ENCODE results near the gene MLXIP. TPM values are rescaled to one million over a fixed set of nuclear protein-coding genes. Genes with fewer than 3 reads are reported as not detected.
"Not testable (repeated sequence)": the region's sequence is repeated elsewhere in the genome, so short reads cannot be mapped to it uniquely, and the experiment has no call there.

The MLXIP gene, protein sequence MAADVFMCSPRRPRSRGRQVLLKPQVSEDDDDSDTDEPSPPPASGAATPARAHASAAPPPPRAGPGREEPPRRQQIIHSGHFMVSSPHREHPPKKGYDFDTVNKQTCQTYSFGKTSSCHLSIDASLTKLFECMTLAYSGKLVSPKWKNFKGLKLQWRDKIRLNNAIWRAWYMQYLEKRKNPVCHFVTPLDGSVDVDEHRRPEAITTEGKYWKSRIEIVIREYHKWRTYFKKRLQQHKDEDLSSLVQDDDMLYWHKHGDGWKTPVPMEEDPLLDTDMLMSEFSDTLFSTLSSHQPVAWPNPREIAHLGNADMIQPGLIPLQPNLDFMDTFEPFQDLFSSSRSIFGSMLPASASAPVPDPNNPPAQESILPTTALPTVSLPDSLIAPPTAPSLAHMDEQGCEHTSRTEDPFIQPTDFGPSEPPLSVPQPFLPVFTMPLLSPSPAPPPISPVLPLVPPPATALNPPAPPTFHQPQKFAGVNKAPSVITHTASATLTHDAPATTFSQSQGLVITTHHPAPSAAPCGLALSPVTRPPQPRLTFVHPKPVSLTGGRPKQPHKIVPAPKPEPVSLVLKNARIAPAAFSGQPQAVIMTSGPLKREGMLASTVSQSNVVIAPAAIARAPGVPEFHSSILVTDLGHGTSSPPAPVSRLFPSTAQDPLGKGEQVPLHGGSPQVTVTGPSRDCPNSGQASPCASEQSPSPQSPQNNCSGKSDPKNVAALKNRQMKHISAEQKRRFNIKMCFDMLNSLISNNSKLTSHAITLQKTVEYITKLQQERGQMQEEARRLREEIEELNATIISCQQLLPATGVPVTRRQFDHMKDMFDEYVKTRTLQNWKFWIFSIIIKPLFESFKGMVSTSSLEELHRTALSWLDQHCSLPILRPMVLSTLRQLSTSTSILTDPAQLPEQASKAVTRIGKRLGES
- 10 to 100 TPM; 25.2 to 27.9 (median 25.5) TPM for polyA plus RNA-seq (ENCODE audit: insufficient read length in 3 of 3)

DNA sequence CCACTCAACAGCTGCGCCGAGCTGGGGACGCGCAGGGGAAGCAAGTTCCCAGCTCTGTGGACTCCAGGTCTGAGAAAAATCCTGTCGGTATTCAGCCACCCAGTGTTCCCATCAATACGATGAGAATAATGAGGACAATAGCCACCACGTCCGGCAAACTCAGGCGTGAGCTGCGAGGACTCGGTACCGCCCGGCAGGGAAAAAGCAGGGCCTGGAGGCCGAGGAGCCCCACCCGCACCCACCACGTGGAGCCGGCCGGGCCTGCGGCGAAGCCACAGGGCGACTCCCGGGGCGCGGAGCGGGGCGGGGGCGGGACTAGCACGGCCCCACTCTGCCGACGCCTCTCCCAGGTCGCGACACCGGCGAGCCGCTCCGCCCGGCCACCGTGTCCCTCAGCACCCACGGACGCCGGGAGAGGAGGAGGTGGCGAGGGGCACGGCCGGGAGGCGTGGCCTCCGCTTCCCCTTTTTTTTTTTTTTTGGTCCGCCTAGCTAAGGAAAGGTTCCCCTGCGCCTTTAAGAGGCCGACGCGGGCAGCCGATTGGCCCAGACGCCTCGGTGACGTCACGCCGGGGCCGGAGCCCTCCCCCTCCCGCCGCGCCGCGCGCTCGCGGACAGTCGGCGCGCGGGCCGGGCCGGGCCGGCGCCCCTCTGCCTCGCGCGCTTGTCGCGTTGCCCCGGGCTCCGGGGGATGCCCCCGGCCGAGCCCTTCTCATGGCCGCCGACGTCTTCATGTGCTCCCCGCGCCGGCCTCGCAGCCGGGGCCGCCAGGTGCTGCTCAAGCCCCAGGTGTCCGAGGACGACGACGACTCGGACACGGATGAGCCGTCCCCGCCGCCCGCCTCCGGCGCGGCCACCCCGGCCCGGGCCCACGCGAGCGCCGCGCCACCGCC, at the start of gene MLXIP:
TSS of gene MLXIP (plus strand) at position 616 of the 892 bp plus-strand sequence. CDS start at position 714, 98 bp downstream.
- peak in 1 of 3 donors; percentile 87 for DNase-seq (ENCODE audit: low read depth in 3 of 3, low spot score in 2 of 3)

DNA sequence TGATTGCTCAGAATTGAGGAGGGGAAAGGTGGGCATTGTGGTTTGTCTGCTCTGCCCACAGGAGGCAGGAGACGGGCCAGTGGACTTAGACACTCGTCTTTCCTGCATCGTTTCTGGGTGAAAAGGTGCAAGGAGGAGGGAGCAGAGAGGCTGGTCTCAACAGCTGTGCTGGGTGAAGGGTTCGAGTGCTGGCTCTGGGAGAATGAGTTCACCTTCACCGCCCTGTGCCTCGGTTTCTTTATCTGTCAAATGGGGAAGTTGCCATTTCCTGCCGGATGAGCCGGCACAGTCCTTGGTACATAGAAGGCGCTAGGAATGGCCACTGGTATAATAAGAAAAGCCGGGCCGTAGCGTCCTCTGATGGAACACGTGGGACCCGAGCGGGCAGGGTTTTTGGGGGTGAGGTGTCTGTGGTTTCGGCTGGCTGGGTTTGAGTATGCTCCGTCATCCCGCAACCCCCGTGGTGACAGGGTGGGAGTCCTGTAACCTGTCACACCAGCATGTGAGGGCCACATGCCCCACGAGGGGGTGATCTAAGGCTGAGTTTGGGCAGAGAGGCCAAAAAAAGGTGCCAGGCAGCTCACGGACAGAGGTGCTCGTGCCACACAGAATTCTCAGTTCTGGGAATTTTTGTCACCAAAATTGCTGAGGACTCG, 49.5 kb upstream of the MLXIP start:
- DNase-seq (ENCODE audit: low read depth in 3 of 3, low spot score in 2 of 3), result no peak

DNA sequence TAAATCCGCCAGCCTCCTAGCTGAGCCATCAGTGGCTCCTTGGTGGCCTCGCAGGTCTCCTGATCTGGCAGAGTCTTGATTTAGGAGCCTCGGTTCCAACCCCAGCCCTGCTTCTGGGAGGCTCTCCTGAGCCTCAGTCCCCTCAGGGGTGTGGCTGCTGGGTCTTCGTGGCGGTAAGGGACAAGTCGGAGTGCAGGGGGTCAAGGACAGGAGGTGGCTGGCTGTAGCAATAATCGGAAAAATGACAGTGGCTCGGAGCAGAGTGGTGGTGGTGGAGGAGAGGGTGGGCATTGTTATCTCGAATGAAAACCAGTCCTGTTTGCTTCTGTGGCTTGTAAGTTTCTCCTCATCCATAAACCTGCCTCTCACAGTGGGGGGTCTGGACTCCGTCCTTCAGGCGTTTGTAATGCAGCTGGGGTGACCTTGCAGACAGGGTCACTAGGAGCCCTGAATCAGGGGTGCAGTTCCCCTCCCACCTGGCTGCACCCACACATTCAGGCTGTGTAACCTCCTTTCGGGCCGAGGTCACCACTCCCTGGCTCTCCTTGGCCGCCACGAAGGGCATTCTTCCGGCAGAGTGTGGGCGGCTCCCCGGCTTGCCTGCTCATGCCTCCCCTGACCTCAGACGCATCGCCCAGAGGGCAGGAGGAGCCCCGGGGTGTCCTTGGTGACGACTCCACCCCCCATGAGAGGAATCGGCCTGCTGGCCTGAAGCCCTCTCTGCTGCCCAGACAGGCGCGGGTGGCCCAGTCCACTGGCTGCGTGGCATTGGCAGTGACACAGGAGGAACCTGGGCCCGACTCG, 48.7 kb upstream of the MLXIP start:
- no peak for DNase-seq (ENCODE audit: low read depth in 3 of 3, low spot score in 2 of 3)

DNA sequence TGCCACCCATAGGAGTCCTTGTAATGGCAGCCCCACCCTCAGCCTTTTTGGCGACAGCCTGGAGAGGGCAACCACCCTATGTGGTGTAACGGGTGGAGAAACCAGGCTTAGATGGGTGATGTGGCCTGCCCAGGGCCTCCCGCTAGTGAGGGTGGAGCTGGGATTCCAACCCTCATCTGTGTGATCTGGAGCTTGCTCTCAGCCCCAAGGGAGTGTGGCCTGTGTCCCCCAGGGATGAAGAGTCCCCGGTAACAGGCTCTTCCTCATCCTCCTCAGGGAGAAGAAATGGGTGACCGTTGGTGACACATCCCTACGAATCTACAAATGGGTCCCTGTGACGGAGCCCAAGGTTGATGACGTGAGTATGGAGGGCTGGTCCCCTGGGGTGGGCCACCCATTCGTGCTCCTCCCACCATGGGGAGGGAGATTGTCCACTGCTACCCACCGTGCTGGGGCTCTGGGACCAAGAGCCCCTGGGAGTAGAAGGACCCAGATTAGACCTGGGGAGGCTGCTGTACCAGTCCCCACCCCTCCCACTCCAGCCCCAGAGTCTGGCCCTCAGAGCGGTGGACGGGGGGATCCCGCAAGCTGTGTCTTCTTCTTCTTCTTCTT, 48.0 kb upstream of the MLXIP start:
- no peak for DNase-seq (ENCODE audit: low read depth in 3 of 3, low spot score in 2 of 3)

DNA sequence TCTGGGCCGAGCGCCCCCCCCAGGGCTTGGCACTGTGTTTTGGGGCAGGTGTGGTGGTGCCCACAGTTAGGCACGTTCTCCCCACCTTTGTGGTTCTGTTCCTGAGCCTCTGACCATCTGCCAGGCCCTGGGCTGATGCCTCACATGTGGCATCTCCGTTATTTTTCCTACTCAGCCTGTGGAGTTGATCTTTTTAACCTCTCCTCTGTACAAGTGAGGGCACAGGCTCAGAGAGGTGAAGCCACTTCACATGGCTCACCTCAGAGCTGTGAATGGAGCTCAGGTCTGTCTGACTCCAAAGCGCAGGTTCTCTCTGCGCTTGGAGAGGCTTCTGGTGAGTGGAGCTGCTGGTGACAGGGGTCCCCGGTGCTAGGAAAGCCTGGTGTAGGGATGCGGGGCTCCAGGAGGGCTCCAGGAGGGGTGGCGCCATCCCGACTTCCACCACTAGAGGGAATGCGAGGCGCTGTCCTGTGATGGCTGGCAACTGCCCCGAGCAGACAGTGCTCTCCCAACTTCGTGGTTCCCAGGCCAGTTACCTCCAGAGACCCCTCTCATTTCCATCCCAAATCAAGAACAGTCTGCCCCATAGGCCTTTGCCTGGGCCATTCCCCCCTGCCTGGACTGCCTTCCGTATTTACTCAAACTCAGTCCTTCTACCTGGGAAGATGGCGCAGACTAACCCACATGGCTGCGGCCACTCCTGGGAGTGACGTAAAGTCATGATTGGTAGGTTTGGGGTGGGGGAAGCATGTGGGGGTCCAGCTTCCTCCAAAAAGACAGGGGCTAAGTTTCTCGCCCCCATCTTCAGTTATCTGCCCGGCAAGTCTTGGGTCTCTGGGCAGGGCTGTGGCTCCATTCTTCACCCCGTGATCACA, 47.0 kb upstream of the MLXIP start:
- DNase-seq (ENCODE audit: low read depth in 3 of 3, low spot score in 2 of 3), result no peak

DNA sequence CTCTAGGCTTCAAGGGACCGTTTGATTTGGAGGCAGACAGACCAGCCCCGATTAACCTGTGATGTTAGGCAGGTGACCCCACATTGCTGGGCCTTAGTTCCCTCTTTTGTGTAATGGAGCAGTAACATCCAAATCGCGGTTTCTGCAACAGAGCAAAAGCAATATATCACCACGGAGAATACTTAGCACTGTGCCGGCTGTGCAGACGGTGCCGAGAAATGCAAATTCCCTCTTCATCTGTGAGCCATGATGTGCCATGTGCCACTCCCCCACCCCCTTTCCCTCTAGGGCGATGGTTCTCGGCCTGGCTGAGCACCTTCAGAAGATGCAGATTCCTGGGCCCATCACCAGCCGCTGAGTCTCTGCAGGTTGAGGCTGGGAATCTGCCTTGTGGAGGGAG, 46.0 kb upstream of the MLXIP start:
- DNase-seq (ENCODE audit: low read depth in 3 of 3, low spot score in 2 of 3), result no peak

DNA sequence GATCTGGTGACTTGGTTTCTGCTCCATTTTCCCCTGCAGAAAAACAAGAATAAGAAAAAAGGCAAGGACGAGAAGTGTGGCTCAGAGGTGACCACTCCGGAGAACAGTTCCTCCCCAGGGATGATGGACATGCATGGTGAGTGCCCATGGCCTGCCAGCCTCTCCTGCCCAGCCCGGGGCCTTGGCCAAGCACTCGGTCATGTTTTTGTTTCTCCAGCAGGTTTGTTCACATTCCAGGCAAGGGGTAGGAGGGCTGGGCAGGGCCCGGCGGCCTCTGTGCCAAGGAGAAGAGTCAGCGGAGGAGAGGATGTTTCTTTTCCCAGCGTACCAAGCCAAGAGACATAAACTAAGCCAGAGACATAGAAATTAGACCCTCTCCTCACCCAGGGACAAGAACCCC, 43.3 kb upstream of the MLXIP start:
- DNase-seq (ENCODE audit: low read depth in 3 of 3, low spot score in 2 of 3), result no peak

DNA sequence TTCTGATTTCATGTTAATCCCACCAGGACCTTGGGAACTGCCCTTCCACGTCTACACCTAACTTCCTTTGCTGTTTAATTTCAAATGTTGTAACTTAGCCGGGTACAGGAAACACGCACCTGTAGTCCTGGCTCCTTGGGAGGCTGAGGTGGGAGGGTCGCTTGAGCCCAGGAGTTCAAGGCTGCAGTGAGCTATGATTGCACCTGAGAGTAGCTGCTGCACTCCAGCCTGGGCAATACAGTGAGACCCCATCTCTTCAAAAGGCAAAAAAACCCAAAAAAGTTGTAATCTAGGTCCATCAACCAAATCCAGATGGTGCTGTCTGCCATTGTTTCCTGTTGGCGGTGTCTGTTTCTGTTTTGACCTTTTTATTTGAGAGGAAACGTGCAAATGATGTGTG, 42.4 kb upstream of the MLXIP start:
- DNase-seq (ENCODE audit: low read depth in 3 of 3, low spot score in 2 of 3), result no peak

DNA sequence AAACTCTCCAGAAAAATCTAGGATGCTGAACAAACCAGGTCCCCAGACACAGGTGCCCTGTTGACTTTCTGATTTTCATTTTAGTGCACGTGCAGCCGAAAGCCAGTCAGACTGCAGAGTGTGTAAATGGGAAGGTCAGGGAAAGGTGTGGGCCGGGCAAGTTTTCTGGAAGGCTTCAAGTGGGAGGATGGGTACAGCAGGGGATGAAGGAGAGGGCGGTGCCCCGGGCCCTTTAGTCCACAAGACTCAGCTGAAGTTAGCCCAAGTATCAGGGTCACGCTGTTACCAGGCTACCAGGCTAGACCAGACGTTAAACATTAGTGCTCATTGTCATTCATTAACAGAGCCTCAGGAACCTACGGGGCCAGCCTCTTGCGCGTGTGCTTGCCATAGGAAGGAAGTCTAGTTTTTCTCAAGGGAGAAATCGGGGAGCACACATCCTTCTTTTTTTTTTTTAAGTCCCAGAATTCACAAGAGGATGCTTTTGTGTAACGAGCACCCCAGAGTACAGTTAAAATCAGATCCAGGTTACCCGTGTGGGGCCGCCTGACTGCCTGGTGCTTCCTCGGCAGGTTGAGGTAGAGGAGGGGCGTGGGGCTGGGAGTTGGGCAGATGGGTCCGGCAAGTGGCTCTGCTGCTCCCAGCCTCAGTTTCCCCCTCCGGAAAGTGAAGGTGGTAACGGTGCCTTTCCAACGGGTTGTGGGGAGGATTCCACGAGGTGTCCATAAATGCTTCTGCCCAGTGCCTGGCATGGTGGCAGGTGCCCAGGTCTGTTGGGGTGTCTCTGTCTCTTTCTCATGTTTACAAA, 37.8 kb upstream of the MLXIP start:
- no peak for DNase-seq (ENCODE audit: low read depth in 3 of 3, low spot score in 2 of 3)

DNA sequence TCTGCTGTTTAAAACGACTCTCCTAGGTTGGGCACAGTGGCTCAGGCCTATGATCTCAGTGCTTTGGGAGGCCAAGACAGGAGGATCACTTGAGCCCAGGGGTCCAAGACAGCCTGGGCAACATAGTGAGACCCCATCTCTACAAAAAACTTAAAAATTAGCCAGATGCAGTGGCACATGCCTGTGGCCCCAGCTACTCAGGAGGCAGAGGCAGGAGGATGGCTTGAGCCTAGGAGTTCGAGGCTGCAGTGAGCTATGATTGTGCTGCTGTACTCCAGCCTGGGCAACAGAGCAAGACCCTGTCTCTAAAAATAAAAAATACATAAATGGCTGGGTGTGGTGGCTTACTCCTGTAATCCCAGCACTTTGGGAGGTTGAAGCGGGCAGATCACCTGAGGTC, 37.1 kb upstream of the MLXIP start:
- DNase-seq (ENCODE audit: low read depth in 3 of 3, low spot score in 2 of 3), result not testable (repeated sequence)

DNA sequence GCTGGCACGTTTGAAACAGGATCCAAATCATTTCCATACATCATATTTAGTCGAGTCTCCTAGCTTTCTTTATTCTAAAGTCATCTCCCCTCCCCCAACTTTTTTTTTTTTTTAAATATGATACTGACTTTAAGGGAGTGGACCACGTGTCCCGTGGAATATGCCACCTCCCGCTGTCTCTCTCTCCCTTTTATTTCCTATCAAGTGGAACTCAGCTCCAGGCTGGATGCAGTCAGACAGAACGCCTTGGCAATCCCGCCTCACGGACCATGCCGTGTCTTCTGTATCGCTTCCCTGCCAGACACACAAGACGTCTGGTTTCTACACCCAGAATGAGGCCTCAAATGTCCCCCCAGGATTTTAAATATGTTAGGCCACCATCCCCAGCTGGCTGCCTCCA, 35.6 kb upstream of the MLXIP start:
- no peak for DNase-seq (ENCODE audit: low read depth in 3 of 3, low spot score in 2 of 3)

DNA sequence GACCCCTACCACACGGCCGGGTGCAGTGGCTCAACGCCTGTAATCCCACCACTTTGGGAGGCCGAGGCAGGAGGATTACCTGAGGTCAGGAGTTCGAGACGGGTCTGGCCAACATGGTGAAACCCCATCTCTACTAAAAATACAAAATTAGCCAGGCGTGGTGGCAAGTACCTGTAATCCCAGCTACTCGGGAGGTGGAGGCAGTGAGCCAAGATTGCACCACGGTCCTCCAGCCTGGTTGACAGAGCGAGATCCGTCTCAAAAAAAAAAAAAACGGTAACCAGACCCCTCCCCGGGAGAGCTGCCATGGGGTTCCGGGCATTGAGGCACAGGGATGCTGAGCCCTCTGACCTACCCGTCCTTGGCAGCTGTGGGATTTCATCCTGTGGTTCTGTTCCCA, 35.1 kb upstream of the MLXIP start:
- no peak for DNase-seq (ENCODE audit: low read depth in 3 of 3, low spot score in 2 of 3)

DNA sequence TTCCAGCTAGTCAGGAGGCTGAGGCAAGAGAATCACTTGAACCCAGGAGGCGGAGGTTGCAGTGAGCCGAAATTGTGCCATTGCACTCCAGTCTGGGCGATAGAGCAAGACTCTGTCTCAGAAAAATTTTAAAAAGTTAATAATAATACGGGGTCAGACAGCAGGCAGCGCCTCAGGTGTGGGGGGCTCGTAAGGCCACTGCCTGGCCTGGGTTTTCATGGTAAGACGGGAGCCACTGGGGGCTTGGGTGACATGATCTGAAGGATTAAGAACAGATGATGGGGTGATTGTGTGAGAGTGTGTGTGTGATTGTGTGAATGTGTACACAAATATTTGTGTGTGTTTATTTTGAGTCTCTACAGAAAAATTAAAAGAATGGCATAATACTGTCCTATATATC, 33.3 kb upstream of the MLXIP start:
- DNase-seq (ENCODE audit: low read depth in 3 of 3, low spot score in 2 of 3), result no peak

DNA sequence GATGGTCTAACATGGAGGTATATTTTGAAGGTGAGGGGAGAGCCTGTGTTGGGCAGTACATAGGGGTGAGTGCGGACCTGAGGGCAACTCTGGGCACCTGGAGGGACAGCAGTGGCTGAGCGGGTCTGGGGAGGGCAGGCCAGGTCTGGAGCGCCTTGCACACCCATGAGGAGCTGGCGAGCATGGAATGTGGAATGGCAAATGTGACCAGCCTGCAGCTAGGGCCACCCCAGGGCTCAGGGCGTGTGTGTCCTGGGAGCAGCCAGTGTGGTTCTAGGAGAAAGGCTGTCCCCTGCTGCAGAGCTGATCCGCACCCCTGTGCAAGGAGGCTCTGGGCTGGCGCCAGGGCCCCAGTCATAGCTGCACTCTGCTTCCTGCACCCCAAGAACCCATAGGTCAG, 32.4 kb upstream of the MLXIP start:
- no peak for DNase-seq (ENCODE audit: low read depth in 3 of 3, low spot score in 2 of 3)

DNA sequence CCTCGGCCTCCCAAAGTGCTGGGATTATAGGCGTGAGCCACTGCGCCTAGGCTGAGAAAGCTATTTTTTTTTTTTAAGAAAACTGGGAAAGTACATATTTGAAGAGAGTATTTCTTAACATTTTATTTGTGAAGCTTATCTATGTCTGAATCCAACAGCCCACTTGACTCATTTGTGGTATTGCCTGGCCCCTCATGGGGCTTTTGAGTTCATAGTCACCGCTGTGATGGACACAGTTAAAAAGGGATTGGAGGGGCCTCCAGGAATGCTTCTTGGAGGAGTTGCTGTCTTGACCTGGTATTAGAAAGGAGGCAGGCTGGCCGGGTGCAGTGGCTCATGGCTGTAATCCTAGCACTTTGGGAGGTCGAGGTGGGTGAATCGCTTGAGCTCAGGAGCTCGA, 30.4 kb upstream of the MLXIP start:
- no peak for DNase-seq (ENCODE audit: low read depth in 3 of 3, low spot score in 2 of 3)

DNA sequence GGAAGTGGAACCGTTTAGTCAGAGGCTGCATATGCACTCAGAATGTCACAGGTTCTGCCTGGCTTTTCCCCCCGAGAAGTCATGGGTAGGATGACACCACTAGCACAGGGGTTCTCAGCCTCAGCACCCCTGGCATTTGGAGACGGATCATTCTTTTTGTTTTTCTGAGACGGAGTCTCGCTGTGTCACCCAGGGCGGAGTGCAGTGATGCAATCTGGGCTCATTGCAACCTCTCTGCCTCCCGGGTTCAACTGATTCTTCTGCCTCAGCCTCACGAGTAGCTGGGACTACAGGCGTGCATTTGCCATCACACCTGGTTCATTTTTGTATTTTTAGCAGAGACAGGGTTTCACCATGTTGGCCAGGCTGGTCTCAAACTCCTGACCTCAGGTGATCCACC, 28.7 kb upstream of the MLXIP start:
- no peak for DNase-seq (ENCODE audit: low read depth in 3 of 3, low spot score in 2 of 3)

DNA sequence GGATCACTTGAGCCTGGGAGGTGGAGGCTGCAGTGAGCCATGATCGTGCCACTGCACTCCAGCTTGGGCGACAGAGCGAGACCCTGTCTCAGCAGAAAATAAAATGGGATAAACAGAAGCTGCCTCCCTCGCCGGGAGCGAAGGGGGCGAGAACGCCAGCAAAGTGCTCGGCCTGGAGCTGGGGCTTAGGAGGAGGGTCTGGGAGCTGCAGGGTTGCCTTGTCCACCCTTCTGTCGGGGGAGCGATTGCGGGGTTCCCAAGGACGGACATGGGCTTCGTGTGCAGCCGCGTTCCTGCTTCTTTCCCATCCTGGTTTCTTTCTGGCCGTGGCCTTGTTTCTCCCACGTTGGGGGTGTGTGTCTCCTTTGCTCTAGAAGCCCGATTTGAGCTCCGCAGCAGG, 27.9 kb upstream of the MLXIP start:
- DNase-seq (ENCODE audit: low read depth in 3 of 3, low spot score in 2 of 3), result no peak

Measured in right renal cortex interstitium (tissue), 3 donors.